ENCODE data around the gene TOPBP1. TPM values are rescaled to one million over a fixed set of nuclear protein-coding genes. Genes with fewer than 3 reads are reported as not detected.

The TOPBP1 gene
- total RNA-seq (2021; fragmentation: NEBNext Ultra II Directional; extraction: Animal tissue kit (Norgen Biotek cat#: 25700)): 10 to 100 TPM; 14.5 to 24.7 (median 22.7) TPM
- long read RNA-seq, full-length matches to known transcripts: 2 of 7 reads
- long read RNA-seq, partial matches to known transcripts: 3 of 7 reads
- long read RNA-seq, other reads (novel, unspliced or antisense): 2 of 7 reads

GRCh38 chr3:133661454-133662277 lies at the start of gene TOPBP1:
TOPBP1 (minus strand) TSS chr3:133661941; CDS start chr3:133661127, 814 bp downstream.
- H3K27me3 Mint-ChIP-seq (ENCODE audit: insufficient read depth): no peaks in the 10 kb centered on the region
- H3K4me1 Mint-ChIP-seq (ENCODE audit: low read depth): peaks cover 39% of the 10 kb centered on the region
- peak within 1 kb of the TSS; percentile 90 for H3K27ac Mint-ChIP-seq
- H3K9me3 Mint-ChIP-seq: no peaks in the 10 kb centered on the region
- peak; percentile 50 for DNase-seq
- TF ChIP-seq, protein P1, sequence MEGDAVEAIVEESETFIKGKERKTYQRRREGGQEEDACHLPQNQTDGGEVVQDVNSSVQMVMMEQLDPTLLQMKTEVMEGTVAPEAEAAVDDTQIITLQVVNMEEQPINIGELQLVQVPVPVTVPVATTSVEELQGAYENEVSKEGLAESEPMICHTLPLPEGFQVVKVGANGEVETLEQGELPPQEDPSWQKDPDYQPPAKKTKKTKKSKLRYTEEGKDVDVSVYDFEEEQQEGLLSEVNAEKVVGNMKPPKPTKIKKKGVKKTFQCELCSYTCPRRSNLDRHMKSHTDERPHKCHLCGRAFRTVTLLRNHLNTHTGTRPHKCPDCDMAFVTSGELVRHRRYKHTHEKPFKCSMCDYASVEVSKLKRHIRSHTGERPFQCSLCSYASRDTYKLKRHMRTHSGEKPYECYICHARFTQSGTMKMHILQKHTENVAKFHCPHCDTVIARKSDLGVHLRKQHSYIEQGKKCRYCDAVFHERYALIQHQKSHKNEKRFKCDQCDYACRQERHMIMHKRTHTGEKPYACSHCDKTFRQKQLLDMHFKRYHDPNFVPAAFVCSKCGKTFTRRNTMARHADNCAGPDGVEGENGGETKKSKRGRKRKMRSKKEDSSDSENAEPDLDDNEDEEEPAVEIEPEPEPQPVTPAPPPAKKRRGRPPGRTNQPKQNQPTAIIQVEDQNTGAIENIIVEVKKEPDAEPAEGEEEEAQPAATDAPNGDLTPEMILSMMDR (IDR thresholded peaks at IDR 0.05): no peak
- peak within 1 kb of the TSS; percentile 98 for H3K4me3 Mint-ChIP-seq
- peaks cover 6% of the 10 kb centered on the region; the same call in 1 of the 2 replicates for H3K36me3 Mint-ChIP-seq (ENCODE audit: low read depth)

DNA sequence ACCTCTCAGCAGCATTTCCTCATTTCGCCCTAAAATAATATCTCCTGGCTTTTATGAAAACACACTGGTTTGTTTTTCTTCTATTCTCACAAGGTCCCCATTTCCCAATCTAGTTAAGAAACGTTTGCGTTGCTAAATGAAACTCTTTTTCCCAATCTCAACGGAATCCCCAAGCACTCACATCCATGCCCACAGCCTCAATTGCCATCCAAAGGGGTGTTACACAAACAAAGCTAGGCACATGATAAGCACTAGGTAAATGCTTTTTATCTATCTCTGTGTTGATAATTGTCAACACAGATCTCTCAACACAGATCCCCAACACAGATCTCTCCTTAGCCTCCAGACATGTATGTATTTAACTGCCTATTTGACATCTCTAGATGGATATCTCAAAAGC lies 49.3 kb upstream of the TOPBP1 start:
- no peaks in the 10 kb centered on the region for H3K9me3 Mint-ChIP-seq
- H3K27me3 Mint-ChIP-seq (ENCODE audit: insufficient read depth): peaks cover 23% of the 10 kb centered on the region
- no peak overlapping the region for H3K27ac Mint-ChIP-seq
- no peaks in the 10 kb centered on the region for H3K36me3 Mint-ChIP-seq (ENCODE audit: low read depth)
- H3K4me1 Mint-ChIP-seq (ENCODE audit: low read depth): no peaks in the 10 kb centered on the region
- no peak overlapping the region for H3K4me3 Mint-ChIP-seq
- no peak for DNase-seq
- TF ChIP-seq, protein P1 (IDR thresholded peaks at IDR 0.05): no peak

DNA sequence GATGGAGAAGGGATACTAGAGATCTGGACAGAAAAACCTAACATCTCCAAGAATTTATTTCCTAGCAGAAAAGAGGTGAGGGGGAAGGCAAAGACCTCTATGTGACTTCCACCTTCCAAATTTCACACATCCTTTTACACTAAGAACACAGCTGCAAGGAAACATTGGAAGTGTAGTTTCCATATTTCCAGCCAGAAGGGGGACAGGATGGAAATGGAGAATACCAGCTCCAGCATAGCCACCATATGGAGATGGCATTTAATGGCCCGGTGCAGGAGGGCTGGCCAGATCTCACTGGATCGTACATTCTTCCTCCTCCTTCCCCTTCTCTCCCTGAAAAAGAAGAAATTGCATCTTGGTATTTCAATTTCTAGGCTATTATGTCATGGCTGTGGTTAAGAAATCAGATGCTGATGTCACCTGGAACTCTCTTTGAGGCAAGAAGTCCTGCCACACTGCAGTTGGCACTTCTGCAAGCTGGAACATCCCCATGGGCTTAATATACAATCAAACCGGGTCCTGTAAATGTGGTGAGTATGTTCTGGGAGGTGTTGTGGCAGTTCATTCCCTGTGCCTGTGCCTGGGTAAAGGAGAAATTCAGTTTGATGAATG lies 47.5 kb upstream of the TOPBP1 start:
- Mint-ChIP-seq H3K4me1 (ENCODE audit: low read depth) (no peaks in the 10 kb centered on the region), H3K27me3 (ENCODE audit: insufficient read depth) (peaks cover 26% of the 10 kb centered on the region), H3K9me3 (no peaks in the 10 kb centered on the region), H3K36me3 (ENCODE audit: low read depth) (no peaks in the 10 kb centered on the region), H3K4me3 (no peak overlapping the region), H3K27ac (no peak overlapping the region)
- DNase-seq: no peak
- TF ChIP-seq, protein P1 (IDR thresholded peaks at IDR 0.05): no peak

GRCh38 chr3:133706033-133706432 lies 44.3 kb upstream of the TOPBP1 start:
- no peaks in the 10 kb centered on the region for H3K9me3 Mint-ChIP-seq
- no peak for DNase-seq
- H3K27ac Mint-ChIP-seq: no peak overlapping the region
- H3K27me3 Mint-ChIP-seq (ENCODE audit: insufficient read depth): peaks cover 14% of the 10 kb centered on the region
- no peak overlapping the region for H3K4me3 Mint-ChIP-seq
- no peaks in the 10 kb centered on the region for H3K36me3 Mint-ChIP-seq (ENCODE audit: low read depth)
- no peaks in the 10 kb centered on the region for H3K4me1 Mint-ChIP-seq (ENCODE audit: low read depth)
- TF ChIP-seq, protein P1 (IDR thresholded peaks at IDR 0.05): no peak

- no peak overlapping the region for H3K4me3 Mint-ChIP-seq
- no peak for DNase-seq
- no peaks in the 10 kb centered on the region for H3K4me1 Mint-ChIP-seq (ENCODE audit: low read depth)
- H3K9me3 Mint-ChIP-seq: no peaks in the 10 kb centered on the region
- no peak overlapping the region for H3K27ac Mint-ChIP-seq
- H3K27me3 Mint-ChIP-seq (ENCODE audit: insufficient read depth): peaks cover 8% of the 10 kb centered on the region
- TF ChIP-seq, protein P1 (IDR thresholded peaks at IDR 0.05): no peak
- no peaks in the 10 kb centered on the region for H3K36me3 Mint-ChIP-seq (ENCODE audit: low read depth)
Measured at GRCh38 chr3:133703915-133704314, 42.2 kb upstream of the TOPBP1 start.

Data from HFFc6 (cell line).